ENCODE measurements around the gene AURKAIP1.
"Not testable (repeated sequence)": the region's sequence is repeated elsewhere in the genome, so short reads cannot be mapped to it uniquely, and the experiment has no call there.

AURKAIP1 gene

DNA sequence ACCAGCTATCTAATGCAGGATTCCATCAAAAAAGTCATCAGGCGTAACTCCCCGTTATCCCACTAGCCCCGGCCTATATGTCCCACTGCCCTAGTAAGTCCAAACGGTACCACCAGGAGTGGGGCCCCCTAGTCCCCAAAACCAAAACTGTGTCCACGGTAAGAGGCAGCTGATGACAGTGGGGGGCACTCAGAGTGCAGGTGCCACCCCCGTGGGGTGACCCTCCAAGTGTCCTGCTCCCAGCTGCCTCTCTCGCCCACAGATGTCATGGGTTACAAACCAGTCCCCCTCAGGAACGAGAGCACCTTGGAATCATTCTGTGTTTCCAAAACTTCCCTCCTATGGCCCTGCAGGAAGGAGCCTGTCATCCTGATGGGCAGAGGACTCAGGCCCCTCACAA, 10.9 kb upstream of the AURKAIP1 start:
- no peak overlapping the region for H4K12ac ChIP-seq (ENCODE audit: low read depth, low read length)
- no peaks in the 10 kb centered on the region for H3K27me3 ChIP-seq (ENCODE audit: insufficient read depth, low read length)
- H3K9me3 ChIP-seq (ENCODE audit: insufficient read depth, low read depth, low read length): peaks cover 3% of the 10 kb centered on the region
- no peak overlapping the region for H2AK5ac ChIP-seq (ENCODE audit: low read length)
- DNase-seq: no peak
- H4K8ac ChIP-seq (ENCODE audit: low read depth, low read length): no peak overlapping the region
- no peaks in the 10 kb centered on the region for H3K79me2 ChIP-seq (ENCODE audit: control insufficient read depth, insufficient read depth, low read length, poor library complexity)
- H3K4me2 ChIP-seq (ENCODE audit: low read length): no peak overlapping the region
- H2BK12ac ChIP-seq (ENCODE audit: low read length): no peak overlapping the region
- H3K79me1 ChIP-seq (ENCODE audit: low read length): no peaks in the 10 kb centered on the region
- no peak overlapping the region for H3K27ac ChIP-seq (ENCODE audit: low read depth, low read length)
- WGBS (ENCODE audit: extremely low coverage, insufficient coverage, insufficient read length): no CpG with 5 or more reads among the region's 8 CpGs
- H2BK120ac ChIP-seq (ENCODE audit: insufficient read depth, low read length, poor library complexity): no peak overlapping the region
- H3K9ac ChIP-seq (ENCODE audit: low read length): no peak overlapping the region
- no peak overlapping the region for H2BK5ac ChIP-seq (ENCODE audit: low read depth, low read length, poor library complexity)
- H3K4ac ChIP-seq (ENCODE audit: low read depth, low read length): no peak overlapping the region
- peaks cover 55 to 69% of the 10 kb centered on the region in 2 experiments for H3K36me3 ChIP-seq (ENCODE audit: control insufficient read depth in 1 of 2, insufficient read depth in 2 of 2, low read length in 2 of 2)
- H2AFZ ChIP-seq (ENCODE audit: insufficient read depth, low read length, poor library complexity): no peak overlapping the region
- H3K14ac ChIP-seq (ENCODE audit: low read length): no peak overlapping the region
- H4K91ac ChIP-seq (ENCODE audit: low read depth, low read length): no peak overlapping the region
- H3K23ac ChIP-seq (ENCODE audit: low read length): no peak overlapping the region
- H3K4me3 ChIP-seq (ENCODE audit: low read depth, low read length): no peak overlapping the region
- H3K4me1 ChIP-seq (ENCODE audit: control insufficient read depth in 1 of 2, insufficient read depth in 2 of 2, low read length in 2 of 2): no peaks in the 10 kb centered on the region
- no peak overlapping the region for H3K18ac ChIP-seq (ENCODE audit: low read length)

DNA sequence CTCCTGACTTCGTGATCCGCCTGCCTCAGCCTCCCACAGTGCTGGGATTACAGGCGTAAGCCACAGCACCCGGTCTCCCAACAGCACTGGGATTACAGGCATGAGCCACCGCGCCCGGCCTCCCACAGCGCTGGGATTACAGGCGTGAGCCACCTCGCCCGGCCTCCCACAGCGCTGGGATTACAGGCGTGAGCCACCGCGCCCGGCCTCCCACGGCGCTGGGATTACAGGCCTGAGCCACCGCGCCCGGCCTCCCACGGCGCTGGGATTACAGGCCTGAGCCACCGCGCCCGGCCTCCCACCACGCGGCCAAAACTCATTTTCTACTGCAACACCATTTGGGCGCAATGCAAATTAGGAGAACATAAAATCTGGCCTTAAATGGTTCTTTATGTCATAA, 10.3 kb upstream of the AURKAIP1 start:
- not testable (repeated sequence) for H2AFZ ChIP-seq (ENCODE audit: insufficient read depth, low read length, poor library complexity); H3K4me2 ChIP-seq (ENCODE audit: low read length); H3K18ac ChIP-seq (ENCODE audit: low read length); H2BK12ac ChIP-seq (ENCODE audit: low read length); H3K27me3 ChIP-seq (ENCODE audit: insufficient read depth, low read length); H4K8ac ChIP-seq (ENCODE audit: low read depth, low read length); H3K23ac ChIP-seq (ENCODE audit: low read length); H4K12ac ChIP-seq (ENCODE audit: low read depth, low read length); H3K14ac ChIP-seq (ENCODE audit: low read length); H3K79me1 ChIP-seq (ENCODE audit: low read length); H3K9me3 ChIP-seq (ENCODE audit: insufficient read depth, low read depth, low read length); H3K9ac ChIP-seq (ENCODE audit: low read length); H3K4ac ChIP-seq (ENCODE audit: low read depth, low read length); H3K4me3 ChIP-seq (ENCODE audit: low read depth, low read length); H2AK5ac ChIP-seq (ENCODE audit: low read length); H2BK120ac ChIP-seq (ENCODE audit: insufficient read depth, low read length, poor library complexity); DNase-seq; H4K91ac ChIP-seq (ENCODE audit: low read depth, low read length); H2BK5ac ChIP-seq (ENCODE audit: low read depth, low read length, poor library complexity); H3K79me2 ChIP-seq (ENCODE audit: control insufficient read depth, insufficient read depth, low read length, poor library complexity); H3K4me1 ChIP-seq (ENCODE audit: control insufficient read depth in 1 of 2, insufficient read depth in 2 of 2, low read length in 2 of 2); H3K27ac ChIP-seq (ENCODE audit: low read depth, low read length)
- H3K36me3 ChIP-seq (ENCODE audit: control insufficient read depth in 1 of 2, insufficient read depth in 2 of 2, low read length in 2 of 2): peaks cover 57 to 70% of the 10 kb centered on the region in 2 experiments
- WGBS (ENCODE audit: extremely low coverage, insufficient coverage, insufficient read length): no CpG with 5 or more reads among the region's 29 CpGs

DNA sequence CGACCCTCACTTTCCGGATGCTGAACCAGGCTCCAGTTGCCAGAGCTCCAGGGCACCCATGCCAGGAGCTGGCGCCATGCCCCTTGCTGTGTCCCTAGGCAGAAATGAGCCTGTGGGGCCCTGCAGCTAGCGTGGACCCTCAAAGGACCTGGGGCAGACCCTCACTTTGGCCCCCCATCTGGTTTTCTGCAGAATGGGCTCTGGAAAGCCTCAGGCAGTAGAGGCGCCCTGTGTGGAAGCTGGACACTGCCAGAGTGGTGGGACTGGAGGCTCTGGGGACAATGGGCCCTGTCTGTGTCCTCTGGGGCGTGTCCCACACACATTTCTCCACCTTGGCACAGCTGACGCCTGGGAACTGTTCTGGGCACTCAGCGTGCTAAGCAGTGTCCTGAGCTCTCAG, 6.3 kb upstream of the AURKAIP1 start:
- no peak overlapping the region for H2BK5ac ChIP-seq (ENCODE audit: low read depth, low read length, poor library complexity)
- H2AK5ac ChIP-seq (ENCODE audit: low read length): no peak overlapping the region
- no peak overlapping the region for H4K12ac ChIP-seq (ENCODE audit: low read depth, low read length)
- peaks cover 26 to 37% of the 10 kb centered on the region in 2 experiments for H3K36me3 ChIP-seq (ENCODE audit: control insufficient read depth in 1 of 2, insufficient read depth in 2 of 2, low read length in 2 of 2)
- no peak for DNase-seq
- no peak overlapping the region for H3K4me3 ChIP-seq (ENCODE audit: low read depth, low read length)
- no peak overlapping the region for H3K23ac ChIP-seq (ENCODE audit: low read length)
- H3K14ac ChIP-seq (ENCODE audit: low read length): no peak overlapping the region
- H2BK120ac ChIP-seq (ENCODE audit: insufficient read depth, low read length, poor library complexity): no peak overlapping the region
- H3K79me2 ChIP-seq (ENCODE audit: control insufficient read depth, insufficient read depth, low read length, poor library complexity): no peaks in the 10 kb centered on the region
- no peak overlapping the region for H4K8ac ChIP-seq (ENCODE audit: low read depth, low read length)
- no peak overlapping the region for H3K9ac ChIP-seq (ENCODE audit: low read length)
- H4K91ac ChIP-seq (ENCODE audit: low read depth, low read length): no peak overlapping the region
- no peak overlapping the region for H3K27ac ChIP-seq (ENCODE audit: low read depth, low read length)
- H2AFZ ChIP-seq (ENCODE audit: insufficient read depth, low read length, poor library complexity): no peak overlapping the region
- no peak overlapping the region for H3K4me2 ChIP-seq (ENCODE audit: low read length)
- no peak overlapping the region for H3K18ac ChIP-seq (ENCODE audit: low read length)
- H3K4ac ChIP-seq (ENCODE audit: low read depth, low read length): no peak overlapping the region
- H3K9me3 ChIP-seq (ENCODE audit: insufficient read depth, low read depth, low read length): peaks cover 7% of the 10 kb centered on the region
- no peaks in the 10 kb centered on the region for H3K4me1 ChIP-seq (ENCODE audit: control insufficient read depth in 1 of 2, insufficient read depth in 2 of 2, low read length in 2 of 2)
- whole genome bisulfite sequencing (ENCODE audit: extremely low coverage, insufficient coverage, insufficient read length): no CpG with 5 or more reads among the region's 8 CpGs
- H3K79me1 ChIP-seq (ENCODE audit: low read length): no peaks in the 10 kb centered on the region
- no peak overlapping the region for H2BK12ac ChIP-seq (ENCODE audit: low read length)
- H3K27me3 ChIP-seq (ENCODE audit: insufficient read depth, low read length): no peaks in the 10 kb centered on the region

DNA sequence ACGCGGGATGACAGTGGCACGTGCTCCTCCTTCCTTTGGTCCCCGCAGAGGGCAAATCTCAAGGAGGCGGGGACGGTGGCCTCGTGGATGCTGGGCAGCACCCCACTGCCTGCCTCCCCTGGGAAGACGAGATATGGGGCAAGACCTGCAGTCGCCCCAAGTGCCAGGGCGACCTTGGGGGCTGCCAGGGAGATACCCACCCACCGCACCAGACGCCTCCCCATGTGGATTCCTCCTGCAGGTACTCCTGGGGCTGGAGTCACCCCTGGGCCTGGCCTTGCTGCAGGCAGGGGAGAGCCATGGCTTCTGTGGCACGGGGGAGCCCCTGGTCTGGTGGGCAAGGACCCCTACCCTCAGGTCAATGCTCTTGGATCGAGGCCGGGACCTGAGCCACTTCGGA, 5.9 kb upstream of the AURKAIP1 start:
- WGBS (ENCODE audit: extremely low coverage, insufficient coverage, insufficient read length): no CpG with 5 or more reads among the region's 16 CpGs
- H3K23ac ChIP-seq (ENCODE audit: low read length): no peak overlapping the region

More for the DNA sequence above, 5.9 kb upstream of the AURKAIP1 start:
- H3K79me1 ChIP-seq (ENCODE audit: low read length): peaks cover 3% of the 10 kb centered on the region
- peaks cover 25 to 33% of the 10 kb centered on the region in 2 experiments for H3K36me3 ChIP-seq (ENCODE audit: control insufficient read depth in 1 of 2, insufficient read depth in 2 of 2, low read length in 2 of 2)
- H3K27ac ChIP-seq (ENCODE audit: low read depth, low read length): no peak overlapping the region
- H2AK5ac ChIP-seq (ENCODE audit: low read length): no peak overlapping the region
- no peaks in the 10 kb centered on the region for H3K27me3 ChIP-seq (ENCODE audit: insufficient read depth, low read length)
- no peak overlapping the region for H3K18ac ChIP-seq (ENCODE audit: low read length)
- no peaks in the 10 kb centered on the region for H3K79me2 ChIP-seq (ENCODE audit: control insufficient read depth, insufficient read depth, low read length, poor library complexity)
- H3K14ac ChIP-seq (ENCODE audit: low read length): no peak overlapping the region
- DNase-seq: no peak
- H4K12ac ChIP-seq (ENCODE audit: low read depth, low read length): no peak overlapping the region
- no peak overlapping the region for H3K9ac ChIP-seq (ENCODE audit: low read length)
- no peak overlapping the region for H3K4me2 ChIP-seq (ENCODE audit: low read length)
- H2BK5ac ChIP-seq (ENCODE audit: low read depth, low read length, poor library complexity): no peak overlapping the region
- no peak overlapping the region for H2BK120ac ChIP-seq (ENCODE audit: insufficient read depth, low read length, poor library complexity)
- no peak overlapping the region for H4K8ac ChIP-seq (ENCODE audit: low read depth, low read length)
- no peak overlapping the region for H2AFZ ChIP-seq (ENCODE audit: insufficient read depth, low read length, poor library complexity)
- H4K91ac ChIP-seq (ENCODE audit: low read depth, low read length): no peak overlapping the region
- no peak overlapping the region for H3K4ac ChIP-seq (ENCODE audit: low read depth, low read length)
- H3K9me3 ChIP-seq (ENCODE audit: insufficient read depth, low read depth, low read length): peaks cover 7% of the 10 kb centered on the region
- H3K4me3 ChIP-seq (ENCODE audit: low read depth, low read length): no peak overlapping the region
- H2BK12ac ChIP-seq (ENCODE audit: low read length): no peak overlapping the region
- peaks cover 3% of the 10 kb centered on the region in 2 experiments for H3K4me1 ChIP-seq (ENCODE audit: control insufficient read depth in 1 of 2, insufficient read depth in 2 of 2, low read length in 2 of 2)

Data from trophoblast cell (in vitro differentiated cells and primary cell).